ENCODE measurements around the gene DCST2. TPM values are rescaled to one million over a fixed set of nuclear protein-coding genes. Genes with fewer than 3 reads are reported as not detected.
A peak's percentile ranks its signal among the peaks of the same experiment; 100 is the strongest.

DCST2 gene
- polyA plus RNA-seq, 3 donors = 2.6 TPM; not detected in 2

DNA sequence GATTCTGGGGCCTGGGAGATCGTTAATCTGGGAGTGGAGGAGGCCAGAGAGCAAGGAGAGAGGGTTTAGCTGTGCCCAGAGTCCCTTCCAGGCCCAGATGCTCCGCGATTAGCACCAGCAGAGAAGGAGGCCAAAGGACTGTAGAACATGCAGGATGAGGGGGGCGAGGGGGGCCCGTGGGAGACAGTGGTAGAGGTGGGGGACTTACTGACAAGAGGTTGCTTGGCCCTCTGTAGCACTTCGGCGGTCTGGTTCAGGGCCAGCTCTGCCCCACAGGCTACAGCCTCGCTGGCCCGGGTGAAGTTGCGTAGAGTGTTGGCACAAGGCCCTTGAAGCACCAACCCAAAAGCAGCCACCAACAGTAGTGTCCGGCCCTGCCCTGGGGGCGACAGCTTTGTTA, 695 bp downstream of the DCST2 start:
- intact Hi-C loops (cut with micrococcal nuclease) = no loop called here
- TF ChIP-seq, protein P1, sequence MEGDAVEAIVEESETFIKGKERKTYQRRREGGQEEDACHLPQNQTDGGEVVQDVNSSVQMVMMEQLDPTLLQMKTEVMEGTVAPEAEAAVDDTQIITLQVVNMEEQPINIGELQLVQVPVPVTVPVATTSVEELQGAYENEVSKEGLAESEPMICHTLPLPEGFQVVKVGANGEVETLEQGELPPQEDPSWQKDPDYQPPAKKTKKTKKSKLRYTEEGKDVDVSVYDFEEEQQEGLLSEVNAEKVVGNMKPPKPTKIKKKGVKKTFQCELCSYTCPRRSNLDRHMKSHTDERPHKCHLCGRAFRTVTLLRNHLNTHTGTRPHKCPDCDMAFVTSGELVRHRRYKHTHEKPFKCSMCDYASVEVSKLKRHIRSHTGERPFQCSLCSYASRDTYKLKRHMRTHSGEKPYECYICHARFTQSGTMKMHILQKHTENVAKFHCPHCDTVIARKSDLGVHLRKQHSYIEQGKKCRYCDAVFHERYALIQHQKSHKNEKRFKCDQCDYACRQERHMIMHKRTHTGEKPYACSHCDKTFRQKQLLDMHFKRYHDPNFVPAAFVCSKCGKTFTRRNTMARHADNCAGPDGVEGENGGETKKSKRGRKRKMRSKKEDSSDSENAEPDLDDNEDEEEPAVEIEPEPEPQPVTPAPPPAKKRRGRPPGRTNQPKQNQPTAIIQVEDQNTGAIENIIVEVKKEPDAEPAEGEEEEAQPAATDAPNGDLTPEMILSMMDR (IDR thresholded peaks at IDR 0.05) = no peak
- peaks cover 0 to 3% of the 10 kb centered on the region in 2 donors for H3K36me3 Mint-ChIP-seq
- H3K27me3 Mint-ChIP-seq (ENCODE audit: low read depth in 3 of 3) = peaks cover 4 to 10% (median 5%) of the 10 kb centered on the region in 3 donors
- H3K27ac Mint-ChIP-seq = no peak overlapping the region
- no peaks in the 10 kb centered on the region for H3K9me3 ChIP-seq (replicated peaks in 1 of 2; ENCODE audit: control insufficient read depth in 1 of 2, insufficient read depth in 1 of 2, low read length in 2 of 2)
- H3K9ac ChIP-seq (ENCODE audit: insufficient read depth, low read length, poor library complexity, severe bottlenecking) = no peak overlapping the region
- WGBS (ENCODE audit: insufficient coverage) = 93% methylated on average over 9 of the region's 12 CpGs
- peak overlapping the region in 1 of 2 donors; percentile 15 for H3K4me3 Mint-ChIP-seq
- H3K4me2 ChIP-seq (replicated peaks; ENCODE audit: extremely low read depth, low read length, poor library complexity, severe bottlenecking) = no peak overlapping the region
- peaks cover 0 to 1% (median 0%) of the 10 kb centered on the region in 7 donors for H3K9me3 Mint-ChIP-seq
- H4K20me1 ChIP-seq (ENCODE audit: insufficient read depth, low read length) = no peaks in the 10 kb centered on the region
- no peak overlapping the region for H2AFZ ChIP-seq (ENCODE audit: insufficient read depth, low read depth, low read length, poor library complexity, severe bottlenecking)
- no peak overlapping the region for H3K4me3 ChIP-seq (replicated peaks in 1 of 3; ENCODE audit: low read depth in 2 of 3, low read length in 3 of 3)
- H3K4me1 Mint-ChIP-seq = peaks cover 34% of the 10 kb centered on the region
- no peak overlapping the region for H3K27ac ChIP-seq (ENCODE audit: low read depth in 1 of 2, low read length in 2 of 2)
- no peaks in the 10 kb centered on the region for H3K79me2 ChIP-seq (ENCODE audit: insufficient read depth, low read length)
- no peak for DNase-seq
- peaks cover 28 to 31% of the 10 kb centered on the region in 2 donors for H3K4me1 ChIP-seq (ENCODE audit: control insufficient read depth in 1 of 2, insufficient read depth in 2 of 2, low read length in 2 of 2)
- no peaks in the 10 kb centered on the region for H3K27me3 ChIP-seq (ENCODE audit: control insufficient read depth in 2 of 2, insufficient read depth in 2 of 2, low read length in 2 of 2)
- no peaks in the 10 kb centered on the region for H3K36me3 ChIP-seq (replicated peaks in 1 of 2; ENCODE audit: control insufficient read depth in 1 of 2, insufficient read depth in 2 of 2, low read length in 2 of 2)

DNA sequence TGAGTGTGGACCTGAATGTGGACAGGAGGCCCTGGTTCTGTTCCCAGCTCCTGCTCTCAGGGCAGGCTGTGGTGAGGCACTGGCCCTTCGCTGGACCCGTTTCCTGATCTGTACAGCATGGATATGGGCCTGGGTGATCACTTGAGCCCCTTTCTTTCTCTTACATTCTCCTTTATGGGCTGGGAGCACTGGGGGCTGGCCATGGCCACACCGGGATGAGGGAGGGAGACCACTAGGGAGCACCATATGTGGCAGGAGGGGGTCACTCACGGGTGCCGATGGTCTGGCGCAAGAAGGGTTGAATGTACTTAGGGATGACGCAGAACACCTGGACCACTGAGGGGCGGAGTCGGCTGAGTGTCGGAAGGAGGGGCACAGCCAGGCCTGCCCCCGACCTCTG, 2.7 kb downstream of the DCST2 start:
- Histone ChIP-seq H3K27me3 (ENCODE audit: control insufficient read depth in 2 of 2, insufficient read depth in 2 of 2, low read length in 2 of 2) (no peaks in the 10 kb centered on the region), H3K9me3 (replicated peaks in 1 of 2; ENCODE audit: control insufficient read depth in 1 of 2, insufficient read depth in 1 of 2, low read length in 2 of 2) (no peaks in the 10 kb centered on the region), H3K4me1 (ENCODE audit: control insufficient read depth in 1 of 2, insufficient read depth in 2 of 2, low read length in 2 of 2) (peaks cover 16 to 19% of the 10 kb centered on the region in 2 donors), H3K4me2 (replicated peaks; ENCODE audit: extremely low read depth, low read length, poor library complexity, severe bottlenecking) (no peak overlapping the region), H3K36me3 (replicated peaks in 1 of 2; ENCODE audit: control insufficient read depth in 1 of 2, insufficient read depth in 2 of 2, low read length in 2 of 2) (no peaks in the 10 kb centered on the region), H3K27ac (ENCODE audit: low read depth in 1 of 2, low read length in 2 of 2) (no peak overlapping the region), H3K4me3 (replicated peaks in 1 of 3; ENCODE audit: low read depth in 2 of 3, low read length in 3 of 3) (no peak overlapping the region), H3K9ac (ENCODE audit: insufficient read depth, low read length, poor library complexity, severe bottlenecking) (no peak overlapping the region), H2AFZ (ENCODE audit: insufficient read depth, low read depth, low read length, poor library complexity, severe bottlenecking) (no peak overlapping the region), H3K79me2 (ENCODE audit: insufficient read depth, low read length) (no peaks in the 10 kb centered on the region), H4K20me1 (ENCODE audit: insufficient read depth, low read length) (no peaks in the 10 kb centered on the region)
- H3K4me3 Mint-ChIP-seq = no peak overlapping the region
- peaks cover 20% of the 10 kb centered on the region for H3K4me1 Mint-ChIP-seq
- no peak overlapping the region for H3K27ac Mint-ChIP-seq
- peaks cover 0 to 1% (median 0%) of the 10 kb centered on the region in 7 donors for H3K9me3 Mint-ChIP-seq
- H3K36me3 Mint-ChIP-seq = peaks cover 0 to 3% of the 10 kb centered on the region in 2 donors
- 91% methylated on average over 10 of the region's 11 CpGs for WGBS (ENCODE audit: insufficient coverage)
- TF ChIP-seq, protein P1 (IDR thresholded peaks at IDR 0.05) = no peak
- DNase-seq = no peak
- peaks cover 3 to 9% (median 3%) of the 10 kb centered on the region in 3 donors for H3K27me3 Mint-ChIP-seq (ENCODE audit: low read depth in 3 of 3)
- intact Hi-C loops (cut with micrococcal nuclease) = no loop called here
